Coronary artery (tissue), 2 donors: ENCODE data around the gene ZNF317.

Experiments
- DNase-seq: peaks from one replicate; pipeline ENCODE4 v3.0.0-alpha.2; 2017; ENCODE audit warnings: low spot score
- H3K27ac ChIP-seq, 2 donors: fragments of 200-600 bp; sonication (generic); one replicate each; pipeline ENCODE4 v1.5.1; 2016 to 2019
- H3K4me3 ChIP-seq: fragments of 200-600 bp; sonication (generic); 2 replicates; pipeline ENCODE4 v1.5.1; 2016; ENCODE audit warnings: mild to moderate bottlenecking, moderate library complexity
- TF ChIP-seq, protein P1 (sequence below): fragments of 200-600 bp; sonication (generic); IDR thresholded peaks from one replicate; pipeline ENCODE4 v1.5.1; 2019; ENCODE audit warnings: antibody characterized with exemption

The ZNF317 gene

DNA sequence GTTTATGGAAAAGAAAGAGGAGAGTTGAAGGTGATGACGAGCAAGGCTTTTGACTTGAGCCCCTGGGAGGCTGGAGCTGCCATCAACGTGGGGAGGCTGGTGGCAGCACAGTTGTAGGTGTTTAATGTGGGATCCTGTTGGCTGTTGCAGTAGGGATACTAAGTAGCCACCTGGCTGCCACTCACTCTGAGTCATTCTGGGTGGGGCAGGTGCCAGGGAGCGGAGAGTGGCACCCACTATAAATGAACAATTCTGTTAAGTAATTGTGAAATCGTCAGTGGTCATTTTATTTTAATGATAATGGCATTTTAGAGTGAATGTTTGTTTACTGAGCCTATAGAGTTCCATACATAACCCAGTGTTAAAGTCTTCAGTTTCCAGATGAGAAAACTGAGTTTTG is 9.8 kb downstream of the ZNF317 start:
- Histone ChIP-seq H3K27ac (no peak overlapping the region), H3K4me3 (no peak overlapping the region)
- TF ChIP-seq, protein P1, sequence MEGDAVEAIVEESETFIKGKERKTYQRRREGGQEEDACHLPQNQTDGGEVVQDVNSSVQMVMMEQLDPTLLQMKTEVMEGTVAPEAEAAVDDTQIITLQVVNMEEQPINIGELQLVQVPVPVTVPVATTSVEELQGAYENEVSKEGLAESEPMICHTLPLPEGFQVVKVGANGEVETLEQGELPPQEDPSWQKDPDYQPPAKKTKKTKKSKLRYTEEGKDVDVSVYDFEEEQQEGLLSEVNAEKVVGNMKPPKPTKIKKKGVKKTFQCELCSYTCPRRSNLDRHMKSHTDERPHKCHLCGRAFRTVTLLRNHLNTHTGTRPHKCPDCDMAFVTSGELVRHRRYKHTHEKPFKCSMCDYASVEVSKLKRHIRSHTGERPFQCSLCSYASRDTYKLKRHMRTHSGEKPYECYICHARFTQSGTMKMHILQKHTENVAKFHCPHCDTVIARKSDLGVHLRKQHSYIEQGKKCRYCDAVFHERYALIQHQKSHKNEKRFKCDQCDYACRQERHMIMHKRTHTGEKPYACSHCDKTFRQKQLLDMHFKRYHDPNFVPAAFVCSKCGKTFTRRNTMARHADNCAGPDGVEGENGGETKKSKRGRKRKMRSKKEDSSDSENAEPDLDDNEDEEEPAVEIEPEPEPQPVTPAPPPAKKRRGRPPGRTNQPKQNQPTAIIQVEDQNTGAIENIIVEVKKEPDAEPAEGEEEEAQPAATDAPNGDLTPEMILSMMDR, result no peak
- no peak for DNase-seq

DNA sequence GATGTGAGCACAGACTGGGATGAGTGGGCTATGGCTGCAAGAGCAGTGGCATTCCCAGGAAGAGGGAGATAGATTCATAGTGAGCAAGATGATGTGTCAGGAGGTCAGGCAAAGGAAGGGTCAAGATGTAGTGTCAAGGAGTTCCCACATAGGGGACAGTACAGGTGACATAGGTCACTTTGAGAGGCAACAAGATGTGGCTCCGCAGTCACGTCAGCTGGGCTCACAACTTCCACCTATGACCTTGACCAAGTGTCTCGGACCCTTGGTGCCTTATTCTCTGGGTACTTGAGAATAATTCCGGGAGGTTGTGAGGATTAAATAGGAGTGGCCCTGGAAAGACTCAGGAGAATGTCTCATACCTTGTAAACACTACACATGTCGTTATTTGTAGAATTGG is 10.5 kb downstream of the ZNF317 start:
- no peak overlapping the region for H3K4me3 ChIP-seq
- TF ChIP-seq, protein P1, result no peak
- H3K27ac ChIP-seq, result no peak overlapping the region
- no peak for DNase-seq

DNA sequence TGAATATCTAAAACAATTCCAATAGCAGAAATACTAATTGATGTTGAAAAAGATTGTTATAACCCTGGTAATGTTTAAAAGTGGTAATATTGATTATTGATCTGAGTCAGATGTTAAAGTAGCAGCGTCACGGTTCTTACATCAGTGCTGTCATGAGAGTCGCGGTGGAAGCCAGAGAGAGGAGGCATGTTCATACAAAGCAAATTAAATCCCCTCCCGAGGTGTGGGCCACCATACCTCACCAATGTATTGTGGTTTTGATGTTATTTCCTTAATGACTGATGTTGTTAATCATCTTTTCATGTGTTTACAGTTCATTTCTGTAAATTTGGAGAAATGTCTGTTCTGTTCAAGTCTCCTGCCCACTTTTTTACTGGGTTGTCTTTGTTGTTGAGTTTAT is 11.2 kb downstream of the ZNF317 start:
- TF ChIP-seq, protein P1, result no peak

DNA sequence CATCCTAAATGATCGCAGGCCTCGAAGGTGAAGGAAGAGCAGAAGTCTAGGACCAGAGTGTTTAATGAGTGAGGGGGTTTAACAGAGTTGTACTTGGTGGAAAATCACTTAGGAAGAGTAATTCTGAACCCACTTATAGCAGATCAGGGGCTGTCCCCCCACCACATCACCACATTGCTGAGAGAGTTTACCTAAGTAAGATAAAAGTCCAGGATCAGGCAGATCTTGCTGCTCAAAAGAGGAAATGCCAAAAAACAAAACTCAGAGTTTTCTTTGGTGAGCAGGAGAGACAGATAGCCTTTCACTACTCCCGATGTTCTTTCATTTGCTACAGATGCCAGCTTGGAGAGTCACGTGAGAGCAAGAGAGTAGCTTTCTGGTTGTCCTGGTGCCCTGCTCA is 15.4 kb downstream of the ZNF317 start:
- Histone ChIP-seq H3K27ac (no peak overlapping the region), H3K4me3 (no peak overlapping the region)
- TF ChIP-seq, protein P1, result no peak
- DNase-seq, result no peak

More for the DNA sequence above, 11.2 kb downstream of the ZNF317 start:
- Histone ChIP-seq H3K27ac (no peak overlapping the region), H3K4me3 (no peak overlapping the region)
- DNase-seq, result no peak

DNA sequence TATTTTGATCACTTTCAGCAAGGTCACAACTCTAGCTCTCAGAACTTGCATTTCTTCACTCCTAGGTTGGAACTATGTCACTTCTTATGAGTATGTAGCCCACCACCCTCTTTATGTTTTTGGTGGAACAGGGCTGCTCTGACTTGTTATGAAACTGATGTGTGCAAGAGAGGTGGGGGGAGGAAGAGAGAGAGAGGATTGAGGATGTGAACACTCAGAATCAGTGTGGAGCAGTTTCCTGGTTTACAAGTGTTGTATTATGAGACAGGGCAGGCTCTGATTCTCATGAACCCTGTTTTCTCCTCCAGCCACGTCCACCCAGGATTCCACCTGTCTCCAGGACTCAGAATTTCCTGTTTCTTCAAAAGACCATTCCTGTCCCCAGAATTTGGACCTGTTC is 16.1 kb downstream of the ZNF317 start:
- Histone ChIP-seq H3K4me3 (no peak overlapping the region), H3K27ac (no peak overlapping the region)
- TF ChIP-seq, protein P1, result no peak
- no peak for DNase-seq

DNA sequence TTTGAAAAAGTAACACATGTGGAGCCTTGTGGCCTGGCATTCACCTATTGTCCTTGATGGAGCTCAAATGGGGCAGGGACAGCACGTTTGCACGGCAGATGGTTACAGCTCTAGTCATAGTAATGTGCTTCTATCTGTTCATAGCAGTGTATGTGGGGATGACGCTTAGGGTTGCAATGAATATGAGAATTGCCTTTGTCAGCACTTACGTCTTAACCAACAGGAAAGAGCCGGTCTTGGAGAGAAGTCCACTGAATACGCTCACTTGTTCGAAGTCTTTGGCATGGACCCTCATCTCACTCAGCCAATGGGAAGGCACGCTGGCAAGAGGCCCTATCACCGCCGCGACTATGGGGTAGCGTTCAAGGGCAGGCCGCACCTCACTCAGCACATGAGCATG is 19.7 kb downstream of the ZNF317 start:
- Histone ChIP-seq H3K4me3 (no peak overlapping the region), H3K27ac (no peak overlapping the region)
- TF ChIP-seq, protein P1, result no peak
- no peak for DNase-seq

DNA sequence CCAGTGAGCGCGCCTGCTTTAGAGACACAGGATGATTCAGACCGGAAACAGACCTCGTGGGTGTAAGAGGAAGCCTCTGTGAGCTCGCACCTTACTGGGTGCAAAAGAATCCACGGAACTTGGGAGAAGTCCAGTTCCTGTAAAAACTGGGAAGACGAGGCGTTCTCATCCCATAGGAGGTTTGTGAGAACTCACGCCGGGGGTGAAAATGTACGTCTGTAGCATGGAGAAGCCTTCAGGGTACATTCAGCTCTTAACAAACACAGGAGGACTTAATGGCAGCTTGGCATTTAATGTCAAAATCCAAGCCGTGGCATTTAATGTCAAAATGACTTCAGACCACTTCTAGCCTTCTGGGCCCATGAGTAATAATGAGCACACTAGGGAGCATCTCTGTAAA is 21.2 kb downstream of the ZNF317 start:
- H3K4me3 ChIP-seq, result no peak overlapping the region
- H3K27ac ChIP-seq, result no peak overlapping the region
- TF ChIP-seq, protein P1, result no peak
- no peak for DNase-seq
